CD4-positive, alpha-beta T cell (primary cell): ENCODE results near the gene INPP1. TPM values are rescaled to one million over a fixed set of nuclear protein-coding genes. Genes with fewer than 3 reads are reported as not detected.

Experiments used
- ATAC-seq: fragments of 200-7000 bp; cut with Tn5 transposase; one replicate; pipeline ENCODE4 v1.10.0; 2022; ENCODE audit warnings: mild to moderate bottlenecking; ENCODE audit not compliant: poor library complexity
- CTCF ChIA-PET: fragments of 350-600 bp; sonication (Branson Sonifier 250); formaldehyde crosslinking; loops from one replicate; lab custom pipeline; 2021; ENCODE audit warnings: antibody characterized with exemption, inconsistent platforms; lab: Charles Lee
- POLR2A ChIA-PET: fragments of 350-600 bp; sonication (Branson Sonifier 250); formaldehyde crosslinking; loops from one replicate; lab custom pipeline; 2021; ENCODE audit warnings: antibody characterized with exemption, inconsistent platforms; lab: Charles Lee
- DNase-seq, 14 experiments: peaks; one replicate each; pipeline ENCODE4 v3.0.0-alpha.2; 2013 to 2020; ENCODE audit warnings: mixed read lengths in 2 of 14
- H3K27ac ChIP-seq, 2 donors: one replicate each; pipeline versions ENCODE4 v1.5.1 to v1.7.0; 2013; ENCODE audit warnings: low read length in 2 of 2, low read depth in 1 of 2, mild to moderate bottlenecking in 1 of 2
- H3K27me3 ChIP-seq, 2 experiments: 1 replicate in 1 of 2; 2 replicates in 1 of 2; pipeline versions ENCODE4 v1.6.1 to v1.7.0; 2013; ENCODE audit warnings: low read length in 2 of 2, control low read depth in 1 of 2, mild to moderate bottlenecking in 1 of 2, moderate library complexity in 1 of 2; ENCODE audit not compliant: insufficient read depth in 2 of 2, control insufficient read depth in 1 of 2
- H3K36me3 ChIP-seq: one replicate; pipeline ENCODE4 v1.6.1; 2013; ENCODE audit warnings: low read length, control low read depth; ENCODE audit not compliant: insufficient read depth
- H3K4me1 ChIP-seq: one replicate; pipeline ENCODE4 v1.6.1; 2013; ENCODE audit warnings: low read length, control low read depth; ENCODE audit not compliant: insufficient read depth
- H3K4me3 ChIP-seq: one replicate; pipeline ENCODE4 v1.5.1; 2013; ENCODE audit warnings: mild to moderate bottlenecking, low read length, moderate library complexity
- H3K9me3 ChIP-seq, 2 experiments: 1 replicate in 1 of 2; 2 replicates in 1 of 2; pipeline versions ENCODE4 v1.6.1 to v1.7.0; 2013; ENCODE audit warnings: low read length in 2 of 2, mild to moderate bottlenecking in 2 of 2, control low read depth in 1 of 2, moderate library complexity in 1 of 2; ENCODE audit not compliant: control insufficient read depth in 1 of 2, insufficient read depth in 1 of 2
- H3K27ac Mint-ChIP-seq: one replicate; pipeline ENCODE4 v1.8.0; 2020; ENCODE audit warnings: mixed read lengths
- H3K27me3 Mint-ChIP-seq: one replicate; pipeline ENCODE4 v1.8.0; 2021; ENCODE audit warnings: mixed read lengths
- H3K36me3 Mint-ChIP-seq: one replicate; pipeline ENCODE4 v1.8.0; 2021; ENCODE audit warnings: low read depth, mixed read lengths
- H3K4me1 Mint-ChIP-seq: one replicate; pipeline ENCODE4 v1.8.0; 2021; ENCODE audit warnings: low read depth, mixed read lengths
- H3K4me3 Mint-ChIP-seq: one replicate; pipeline ENCODE4 v1.8.0; 2020; ENCODE audit warnings: mild to moderate bottlenecking, mixed read lengths
- H3K9me3 Mint-ChIP-seq: one replicate; pipeline ENCODE4 v1.8.0; 2020; ENCODE audit warnings: mixed read lengths
- CTCF ChIP-seq: fragments of 200-600 bp; IDR thresholded peaks from one replicate; pipeline ENCODE4 v1.8.0; 2022; ENCODE audit warnings: antibody characterized with exemption, mild to moderate bottlenecking
- intact Hi-C, 2 experiments: fragments of 100-400 bp; cut with DNase I in 1 of 2; cut with micrococcal nuclease in 1 of 2; formaldehyde crosslinking; loops; one replicate each; pipeline versions ENCODE4 v1.15.1 to v1.9.0; 2023 to 2025; cut with DNase I, micrococcal nuclease
- total RNA-seq, 174 experiments: library from RNA in 2 of 174; stranded (reverse) in 2 of 174; gene quantifications; one replicate each; pipeline ENCODE4 v1.2.3 and lab custom pipeline; 2021 to 2026

The INPP1 gene
- total RNA-seq, 2 experiments from 2014 or later: 2.0 to 2.7 TPM

DNA sequence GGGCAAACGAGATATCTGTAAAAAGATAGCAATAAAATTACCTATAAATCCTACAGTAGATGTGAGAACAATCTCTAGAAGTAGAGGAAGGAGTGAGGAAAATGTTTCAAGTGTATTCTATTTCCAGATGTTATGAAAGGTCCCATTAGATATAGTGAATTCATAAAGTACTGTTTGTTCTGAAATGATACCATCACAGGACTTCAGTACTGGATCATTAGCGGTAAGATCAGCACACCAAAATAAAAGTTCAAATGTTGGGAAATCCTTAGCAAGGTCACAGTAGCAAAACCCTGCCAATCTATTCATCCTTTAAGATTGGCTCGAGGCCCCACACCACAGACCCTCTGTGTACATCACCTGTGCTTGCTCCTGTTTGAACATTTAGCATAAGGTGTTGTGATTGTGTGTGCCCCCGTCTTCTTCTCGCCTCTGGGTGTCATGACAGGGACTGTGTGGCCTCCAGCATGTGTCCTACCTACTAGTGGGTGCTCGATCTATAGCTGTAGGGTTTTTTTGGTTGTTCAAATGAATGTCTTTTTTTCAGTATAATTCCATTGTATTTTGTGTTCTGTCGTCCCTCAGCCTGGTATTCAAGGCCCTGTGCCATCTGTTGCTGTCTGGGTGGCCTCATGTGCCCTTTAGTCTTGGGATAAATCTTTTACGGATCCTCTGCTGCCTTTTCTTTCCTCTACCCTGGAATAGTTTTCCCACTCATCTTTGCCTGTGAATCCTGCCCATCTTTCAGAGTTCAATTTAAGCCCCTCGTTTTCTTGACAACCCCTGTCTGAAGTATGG lies 73.9 kb downstream of the INPP1 start:
- H3K4me3 Mint-ChIP-seq: no peak overlapping the region
- Histone ChIP-seq H3K36me3 (peaks cover 5% of the 10 kb centered on the region), H3K4me3 (no peak overlapping the region), H3K9me3 (no peaks in the 10 kb centered on the region), H3K4me1 (peaks cover 26% of the 10 kb centered on the region), H3K27ac (no peak overlapping the region), H3K27me3 (no peaks in the 10 kb centered on the region)
- POLR2A ChIA-PET: interaction anchor here (2.5 kb wide), 1 partner anchor 10 kb away, joined by 28 read pairs; no protein-coding TSS in a partner anchor
- intact Hi-C loops: no loop called here
- ATAC-seq: no peak
- peaks cover 94% of the 10 kb centered on the region for H3K4me1 Mint-ChIP-seq
- no peaks in the 10 kb centered on the region for H3K9me3 Mint-ChIP-seq
- H3K36me3 Mint-ChIP-seq: peaks cover 31% of the 10 kb centered on the region
- CTCF ChIA-PET: no interaction called here
- peak overlapping the region; percentile 78 for H3K27ac Mint-ChIP-seq
- TF ChIP-seq CTCF: no peak
- no peaks in the 10 kb centered on the region for H3K27me3 Mint-ChIP-seq
- DNase-seq: no peak

- DNase-seq (no peak), ATAC-seq (no peak)
- H3K9me3 ChIP-seq: no peaks in the 10 kb centered on the region
- no peak for TF ChIP-seq CTCF
- Mint-ChIP-seq H3K27ac (no peak overlapping the region), H3K4me3 (no peak overlapping the region), H3K9me3 (no peaks in the 10 kb centered on the region), H3K27me3 (no peaks in the 10 kb centered on the region), H3K36me3 (peaks cover 33% of the 10 kb centered on the region), H3K4me1 (peaks cover 94% of the 10 kb centered on the region)
- H3K27me3 ChIP-seq: no peaks in the 10 kb centered on the region
- ChIA-PET POLR2A (interaction anchor here (0.6 to 1.7 kb wide), 2 partner anchors 12 to 27 kb away, joined by 5 to 7 read pairs; no protein-coding TSS in a partner anchor), CTCF (interaction anchor here (1.3 kb wide), 1 partner anchor 11 kb away, joined by 3 read pairs; the partner anchor contains the start of gene MFSD6)
- H3K27ac ChIP-seq: no peak overlapping the region
- peaks cover 5% of the 10 kb centered on the region for H3K36me3 ChIP-seq
- H3K4me3 ChIP-seq: no peak overlapping the region
- intact Hi-C loops: no loop called here
- peaks cover 17% of the 10 kb centered on the region for H3K4me1 ChIP-seq
These were observed 75.3 kb downstream of the INPP1 start for GRCh38 chr2:190418727-190419126.

GRCh38 chr2:190420801-190421200 lies 77.4 kb downstream of the INPP1 start:
- no peak for TF ChIP-seq CTCF
- peaks cover 93% of the 10 kb centered on the region for H3K4me1 Mint-ChIP-seq
- no peak for DNase-seq
- H3K27me3 Mint-ChIP-seq: no peaks in the 10 kb centered on the region
- no peaks in the 10 kb centered on the region for H3K9me3 Mint-ChIP-seq
- peaks cover 5% of the 10 kb centered on the region for H3K36me3 ChIP-seq
- no peak for ATAC-seq
- no peak overlapping the region for H3K27ac Mint-ChIP-seq
- ChIA-PET CTCF (no interaction called here), POLR2A (no interaction called here)
- intact Hi-C loops: loop anchor here in 1 of 2 experiments (5.0 kb wide), 1 partner anchor 36 kb away; no protein-coding TSS in a partner anchor
- H3K27ac ChIP-seq: no peak overlapping the region
- no peaks in the 10 kb centered on the region for H3K27me3 ChIP-seq
- H3K4me3 ChIP-seq: no peak overlapping the region
- no peaks in the 10 kb centered on the region for H3K9me3 ChIP-seq
- peaks cover 8% of the 10 kb centered on the region for H3K4me1 ChIP-seq
- no peak overlapping the region for H3K4me3 Mint-ChIP-seq
- peaks cover 50% of the 10 kb centered on the region for H3K36me3 Mint-ChIP-seq

Other genes with a start within 250 kb of the INPP1 start
- 1 to 10 TPM; 3.5 to 7.1 TPM for gene HIBCH, start 23.8 kb upstream of the INPP1 start, total RNA-seq
- 10 to 100 TPM; 41.2 to 47.8 TPM for gene MFSD6, start 64.8 kb downstream of the INPP1 start, total RNA-seq
- 10 to 100 TPM; 11.6 to 12.2 TPM for gene NEMP2, start 191.1 kb downstream of the INPP1 start, total RNA-seq